MM.1S (cell line): ENCODE results near the gene RAB25.

Experiments used
- EZH2 ChIP-seq: fragments of 300-600 bp; sonication (generic); optimal IDR thresholded peaks from 2 replicates; pipeline ENCODE3; 2017; ENCODE audit warnings: low read depth, mild to moderate bottlenecking, antibody characterized with exemption, low read length, mixed read lengths
- EZH2phosphoT487 ChIP-seq: fragments of 300-600 bp; sonication (generic); IDR thresholded peaks from 2 replicates; pipeline ENCODE4 v1.6.1; 2018; ENCODE audit warnings: antibody characterized with exemption, low read length
- TF ChIP-seq, protein P1 (sequence below): fragments of 300-600 bp; sonication (generic); IDR thresholded peaks from 2 replicates; pipeline ENCODE4 v1.5.1; 2016; ENCODE audit warnings: antibody characterized with exemption, low read length, mixed read lengths

- TF ChIP-seq, protein P1, sequence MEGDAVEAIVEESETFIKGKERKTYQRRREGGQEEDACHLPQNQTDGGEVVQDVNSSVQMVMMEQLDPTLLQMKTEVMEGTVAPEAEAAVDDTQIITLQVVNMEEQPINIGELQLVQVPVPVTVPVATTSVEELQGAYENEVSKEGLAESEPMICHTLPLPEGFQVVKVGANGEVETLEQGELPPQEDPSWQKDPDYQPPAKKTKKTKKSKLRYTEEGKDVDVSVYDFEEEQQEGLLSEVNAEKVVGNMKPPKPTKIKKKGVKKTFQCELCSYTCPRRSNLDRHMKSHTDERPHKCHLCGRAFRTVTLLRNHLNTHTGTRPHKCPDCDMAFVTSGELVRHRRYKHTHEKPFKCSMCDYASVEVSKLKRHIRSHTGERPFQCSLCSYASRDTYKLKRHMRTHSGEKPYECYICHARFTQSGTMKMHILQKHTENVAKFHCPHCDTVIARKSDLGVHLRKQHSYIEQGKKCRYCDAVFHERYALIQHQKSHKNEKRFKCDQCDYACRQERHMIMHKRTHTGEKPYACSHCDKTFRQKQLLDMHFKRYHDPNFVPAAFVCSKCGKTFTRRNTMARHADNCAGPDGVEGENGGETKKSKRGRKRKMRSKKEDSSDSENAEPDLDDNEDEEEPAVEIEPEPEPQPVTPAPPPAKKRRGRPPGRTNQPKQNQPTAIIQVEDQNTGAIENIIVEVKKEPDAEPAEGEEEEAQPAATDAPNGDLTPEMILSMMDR: no peak
- TF ChIP-seq EZH2: no peak
- no peak for TF ChIP-seq EZH2phosphoT487
Measured at GRCh38 chr1:156033011-156033410, 27.9 kb upstream of the RAB25 start.
